GM21360 (cell line): ENCODE data around the gene MYCBP2.
"Not testable (repeated sequence)": the region's sequence is repeated elsewhere in the genome, so short reads cannot be mapped to it uniquely, and the experiment has no call there.

Experiments
- ATAC-seq: cut with Tn5 transposase; IDR thresholded peaks from one replicate; pipeline ENCODE4 v1.9.1; 2021; ENCODE audit warnings: mild to moderate bottlenecking, moderate library complexity; ENCODE audit not compliant: unreplicated experiment

MYCBP2 gene

DNA sequence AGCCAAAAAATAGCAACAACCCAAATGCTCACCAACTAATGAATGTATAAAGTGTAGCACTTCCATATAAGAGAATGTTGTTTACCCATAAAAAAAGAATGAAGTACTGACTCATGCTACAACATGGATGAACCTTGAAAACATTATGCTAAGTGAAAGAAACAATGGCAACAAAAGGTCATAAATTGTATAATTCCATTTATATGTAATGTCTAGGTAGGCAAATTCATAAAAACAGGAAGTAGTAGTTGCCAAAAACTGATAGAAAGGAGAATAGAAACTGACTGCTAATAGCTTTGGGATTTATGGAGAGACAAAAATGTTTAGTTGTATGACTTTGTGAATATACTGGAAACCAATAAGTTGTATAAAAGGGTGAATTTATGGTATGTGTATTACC, 21.6 kb downstream of the MYCBP2 start:
- no peak for ATAC-seq

DNA sequence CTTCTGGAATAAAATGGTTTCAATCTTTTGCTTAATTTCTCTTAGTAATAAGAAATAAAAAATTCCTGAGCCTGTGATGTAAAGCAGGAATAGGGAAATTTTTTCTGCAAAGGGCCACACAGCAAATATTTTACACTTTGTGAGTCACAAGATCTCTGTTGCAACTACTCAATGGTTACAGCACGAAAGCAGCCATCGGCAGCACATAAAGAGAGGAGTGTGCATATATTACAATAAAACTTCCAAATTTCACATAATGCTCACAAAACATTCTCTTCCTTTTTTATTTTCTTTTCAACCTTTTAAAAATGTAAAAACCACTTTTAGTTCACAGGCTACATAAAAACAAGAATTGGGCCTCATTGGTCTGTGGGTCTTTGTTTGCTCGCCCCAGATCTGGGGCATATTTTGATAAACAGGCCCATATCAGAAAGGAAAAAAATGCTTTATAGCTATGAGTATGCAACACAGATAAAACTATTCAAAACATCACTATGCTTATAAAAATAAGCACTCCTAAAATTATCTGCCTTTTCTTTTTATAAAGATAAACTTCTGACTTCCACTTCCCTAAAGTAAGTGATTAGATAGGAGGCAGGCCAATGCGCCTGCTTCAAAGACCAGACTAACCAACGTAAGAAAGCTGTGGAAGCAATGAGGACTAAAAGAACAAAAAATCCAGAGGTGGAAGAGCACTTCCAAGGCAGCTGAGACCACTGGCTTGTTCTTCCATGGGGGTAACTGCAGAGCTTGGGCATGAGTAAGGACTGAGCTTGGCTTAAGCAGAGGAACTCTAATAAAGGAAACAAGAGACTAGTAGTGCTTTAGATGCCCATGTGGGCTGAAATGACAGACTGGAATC, 26.5 kb downstream of the MYCBP2 start:
- peak; percentile 34 for ATAC-seq

DNA sequence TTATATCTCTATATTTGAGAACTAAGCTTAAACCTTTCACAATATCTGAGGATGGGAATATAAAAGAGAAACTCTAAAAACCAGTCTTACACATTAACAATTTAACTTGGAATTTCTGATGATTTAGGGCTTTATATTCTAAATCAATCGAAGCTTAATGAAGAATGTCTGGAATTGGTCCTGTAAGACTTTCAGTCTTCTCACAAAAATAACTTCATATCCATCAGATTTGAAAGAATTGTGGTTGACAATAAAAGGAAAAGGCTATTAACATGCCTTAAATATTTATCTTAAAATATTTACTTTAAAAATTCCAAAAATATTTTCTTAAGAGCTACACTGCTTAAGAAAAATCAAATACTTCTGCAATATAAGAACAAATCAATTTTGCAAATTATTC, 27.3 kb downstream of the MYCBP2 start:
- ATAC-seq: no peak

DNA sequence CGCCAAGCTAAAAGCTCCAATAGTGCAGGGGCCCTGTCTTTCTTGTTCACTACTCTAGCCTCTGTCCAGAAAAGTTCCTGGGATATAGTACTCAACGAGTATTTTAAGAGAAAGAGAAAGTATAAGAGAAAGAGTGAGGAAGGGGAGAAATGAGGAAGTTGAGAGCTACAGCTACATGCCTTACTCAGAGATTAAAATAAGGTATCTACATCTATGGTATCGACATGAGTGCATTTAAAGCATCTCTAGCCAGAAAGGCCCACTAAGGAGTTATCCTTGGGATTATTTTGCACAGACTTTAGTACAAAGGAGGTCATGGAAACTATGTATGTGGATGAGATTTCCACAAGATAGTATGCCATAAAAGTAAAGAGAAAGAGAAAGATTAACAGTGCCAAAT, 28.5 kb downstream of the MYCBP2 start:
- peak; percentile 65 for ATAC-seq

DNA sequence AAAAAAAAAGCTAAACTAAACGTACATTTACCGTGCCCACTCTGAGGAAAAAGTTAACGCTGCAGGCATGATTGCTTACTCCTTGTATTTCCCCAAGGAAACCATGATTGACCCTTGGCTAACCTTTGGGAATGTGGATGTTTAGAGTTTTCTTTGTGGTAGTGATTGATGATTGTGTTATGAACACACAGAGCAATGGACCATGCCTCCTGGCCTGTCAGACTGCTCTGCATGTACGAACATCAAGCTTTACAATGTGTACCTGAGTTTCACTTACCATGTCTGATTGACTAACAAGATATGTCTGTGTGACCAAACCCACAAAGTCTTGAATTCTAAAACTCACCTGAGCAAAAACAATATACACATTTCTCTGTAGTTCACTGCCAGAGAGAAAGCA, 35.1 kb downstream of the MYCBP2 start:
- no peak for ATAC-seq

DNA sequence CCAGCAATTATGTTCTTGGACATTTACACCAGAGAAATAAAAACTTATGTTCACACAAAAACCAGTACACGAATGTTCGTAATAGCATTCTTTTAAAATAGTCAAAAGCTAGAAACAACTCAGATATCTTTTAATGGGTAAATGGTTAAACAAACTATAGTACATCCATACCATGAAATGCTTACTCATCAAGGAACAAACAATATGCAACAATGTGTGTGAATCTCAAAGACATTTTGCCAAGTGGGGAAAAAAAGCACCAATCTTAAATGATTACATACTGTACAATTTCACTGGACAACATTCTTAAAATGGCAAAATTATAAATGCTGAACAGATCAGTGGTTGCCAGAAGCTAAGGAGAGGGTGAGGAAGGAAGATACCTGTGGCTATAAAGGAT, 36.6 kb downstream of the MYCBP2 start:
- ATAC-seq: no peak

DNA sequence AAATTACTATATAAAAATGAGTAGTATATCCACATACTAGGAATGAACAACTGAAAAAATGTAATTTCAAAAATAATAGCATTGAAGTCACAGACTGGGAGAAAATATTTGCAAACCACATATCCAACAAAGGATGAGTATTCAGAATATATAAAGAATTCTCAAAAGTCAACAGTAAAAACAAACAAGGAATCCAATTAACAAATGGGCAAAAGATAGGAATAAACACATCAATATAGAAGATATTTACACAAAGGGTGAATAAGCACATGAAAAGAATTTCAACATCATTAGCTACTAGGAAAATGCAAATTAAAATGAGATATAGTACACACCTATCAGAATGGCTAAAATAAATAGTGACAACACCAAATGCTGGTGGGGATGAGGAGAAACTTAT, 37.0 kb downstream of the MYCBP2 start:
- ATAC-seq: no peak

DNA sequence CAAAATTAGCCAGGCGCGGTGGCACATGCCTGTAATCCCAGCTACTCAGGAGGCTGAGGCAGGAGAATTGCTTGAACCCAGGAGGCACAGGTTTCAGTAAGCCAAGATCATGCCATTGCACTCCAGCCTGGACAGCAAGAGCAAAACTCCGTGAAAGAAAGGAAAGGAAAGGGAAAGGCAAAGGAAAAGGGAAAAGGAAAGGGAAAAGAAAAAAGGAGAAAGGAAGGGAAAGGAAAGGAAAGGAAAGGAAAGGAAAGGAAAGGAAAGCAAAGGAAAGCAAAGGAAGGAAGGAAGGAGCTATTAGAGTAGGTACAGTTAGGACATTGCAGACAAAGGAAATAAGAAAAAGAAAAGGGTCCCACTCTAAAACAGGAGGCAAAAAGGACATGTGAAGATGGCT, 41.3 kb downstream of the MYCBP2 start:
- not testable (repeated sequence) for ATAC-seq

DNA sequence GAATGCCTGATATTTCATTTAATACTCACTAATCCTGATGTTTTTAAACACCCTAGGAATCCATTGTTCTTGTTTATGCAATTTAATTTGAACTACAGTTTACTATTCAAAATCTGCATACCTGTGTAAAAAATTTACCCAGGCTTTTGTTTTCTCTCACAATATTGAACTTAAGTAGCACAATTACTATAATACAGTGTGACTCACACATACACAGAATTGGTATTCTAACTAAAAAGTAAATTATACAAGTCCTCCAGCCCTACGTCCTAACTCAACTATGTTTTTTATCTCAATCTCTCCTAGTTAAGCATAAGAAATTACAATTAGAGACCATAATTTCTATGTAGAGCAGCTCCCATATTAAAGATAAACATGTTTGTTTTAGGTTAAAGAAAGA, 41.8 kb downstream of the MYCBP2 start:
- no peak for ATAC-seq

DNA sequence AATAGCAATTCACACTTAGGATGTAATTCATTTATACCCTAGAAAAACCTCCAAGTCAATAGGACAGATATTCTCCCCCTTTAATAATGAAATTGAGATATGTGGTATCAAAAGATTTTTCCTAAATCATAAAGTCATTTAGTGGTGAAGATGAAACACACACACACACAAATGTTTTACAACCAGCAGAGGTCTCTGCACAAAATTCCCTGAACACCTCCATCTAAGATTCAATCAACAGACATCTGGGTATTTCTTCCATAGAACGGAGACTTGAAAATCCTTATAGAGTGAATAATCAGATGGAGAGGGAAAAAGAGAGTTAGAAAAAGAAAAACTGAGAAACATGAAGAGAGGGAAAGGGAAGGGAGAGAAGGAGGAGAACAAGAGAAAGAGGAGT, 52.8 kb downstream of the MYCBP2 start:
- ATAC-seq: no peak

DNA sequence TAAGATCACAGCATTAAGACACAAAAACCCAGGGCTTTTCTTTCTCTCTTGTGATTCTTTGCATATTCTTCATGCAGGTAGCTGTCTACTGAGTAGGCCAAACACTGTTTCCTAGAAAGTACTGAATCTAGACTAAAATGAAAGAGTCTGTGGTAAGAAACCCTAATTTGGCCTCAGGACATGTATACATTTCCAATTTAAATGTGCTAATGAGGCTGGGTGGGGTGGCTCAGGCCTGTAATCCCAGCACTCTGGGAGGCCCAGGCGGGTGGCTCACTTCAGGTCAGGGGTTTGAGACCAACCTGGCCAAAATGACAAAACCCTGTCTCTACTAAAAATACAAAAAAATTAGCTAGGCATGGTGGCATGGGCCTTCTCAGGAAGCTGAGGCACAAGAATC, 57.8 kb downstream of the MYCBP2 start:
- no peak for ATAC-seq

DNA sequence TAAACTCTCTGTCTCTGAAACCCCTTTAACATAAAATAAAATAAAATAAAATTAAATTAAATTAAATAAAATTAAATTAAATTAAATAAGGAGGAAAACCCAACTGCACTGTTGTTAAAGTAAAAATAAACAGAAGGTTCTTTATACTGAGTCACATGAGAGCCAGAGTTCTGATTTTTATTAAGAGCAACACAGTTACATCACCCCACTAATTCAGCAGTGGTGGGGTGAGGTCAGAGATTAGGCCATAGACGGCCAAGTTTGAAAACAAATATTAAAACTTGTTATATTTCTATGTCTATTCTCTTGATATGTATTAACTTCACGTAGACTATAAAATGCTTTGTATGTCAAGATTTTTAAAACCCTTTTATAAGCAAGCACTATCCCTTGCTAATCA, 59.5 kb downstream of the MYCBP2 start:
- ATAC-seq: no peak

DNA sequence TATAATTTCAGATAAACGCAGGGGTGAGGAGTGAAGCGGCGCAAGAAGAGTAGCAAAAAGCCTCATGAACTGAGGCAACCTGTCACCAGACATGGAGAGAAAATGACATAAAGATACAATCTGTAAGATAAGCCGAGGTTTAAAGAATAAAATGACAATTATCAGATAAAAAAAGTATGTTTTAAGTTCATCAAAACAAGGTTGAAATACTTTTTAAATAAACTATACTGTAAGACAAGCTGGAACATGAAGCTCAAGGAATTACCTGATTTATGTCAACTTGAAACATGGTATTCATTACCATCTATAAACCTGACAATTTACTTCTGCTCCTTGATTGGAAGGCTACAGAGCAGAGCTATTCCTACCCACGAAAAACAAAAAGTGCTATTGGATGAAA, 61.6 kb downstream of the MYCBP2 start:
- no peak for ATAC-seq

DNA sequence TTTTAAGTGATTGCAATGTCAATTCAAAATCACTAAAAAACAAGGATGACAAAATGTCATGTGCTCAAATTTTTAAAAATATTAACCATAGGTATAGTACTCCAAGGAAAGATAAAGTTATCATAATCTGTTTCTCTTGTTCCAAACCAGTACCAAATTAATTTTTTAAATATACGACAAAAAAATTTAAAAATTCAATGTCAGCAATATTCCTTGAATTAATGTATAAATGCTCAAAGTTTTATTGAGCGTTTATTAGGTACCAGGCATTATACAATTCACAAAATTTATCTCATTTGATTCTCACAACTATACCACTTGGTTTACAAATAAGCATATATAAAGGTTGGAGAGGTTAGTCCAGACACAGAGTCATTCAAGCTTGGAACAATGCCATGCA, 64.7 kb downstream of the MYCBP2 start:
- no peak for ATAC-seq

DNA sequence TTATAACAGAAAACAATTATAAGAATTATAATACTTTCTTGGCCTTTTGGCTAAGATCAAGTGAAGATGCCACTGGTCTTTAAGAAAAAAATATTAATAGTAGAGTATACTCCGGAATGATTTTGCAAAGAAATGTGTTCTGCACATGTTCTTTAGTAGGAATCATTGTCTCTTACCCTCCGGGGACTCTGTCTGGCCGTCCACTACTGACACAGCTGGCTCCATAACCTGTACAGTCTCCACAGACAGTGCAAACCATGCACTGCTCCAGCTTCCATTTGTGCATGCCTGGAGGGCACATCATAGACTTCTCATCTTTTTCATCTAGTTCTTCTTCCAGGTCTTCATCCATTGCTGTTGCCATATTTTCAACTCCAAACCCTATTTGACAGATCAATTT, 75.9 kb downstream of the MYCBP2 start:
- no peak for ATAC-seq

DNA sequence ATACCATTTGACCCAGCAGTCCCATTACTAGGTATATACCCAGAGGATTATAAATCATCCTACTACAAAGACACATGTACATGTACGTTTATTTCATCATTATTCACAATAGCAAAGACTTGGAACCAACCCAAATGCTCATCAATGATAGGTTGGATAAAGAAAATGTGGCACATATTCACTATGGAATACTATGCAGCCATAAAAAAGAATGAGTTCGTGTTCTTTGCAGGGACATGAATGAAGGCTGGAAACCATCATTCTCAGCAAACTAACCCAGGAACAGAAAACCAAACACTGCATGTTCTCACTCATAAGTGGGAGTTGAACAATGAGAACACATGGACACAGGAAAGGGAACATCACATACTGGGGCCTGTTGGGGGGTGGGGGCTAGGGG, 81.7 kb downstream of the MYCBP2 start:
- not testable (repeated sequence) for ATAC-seq

DNA sequence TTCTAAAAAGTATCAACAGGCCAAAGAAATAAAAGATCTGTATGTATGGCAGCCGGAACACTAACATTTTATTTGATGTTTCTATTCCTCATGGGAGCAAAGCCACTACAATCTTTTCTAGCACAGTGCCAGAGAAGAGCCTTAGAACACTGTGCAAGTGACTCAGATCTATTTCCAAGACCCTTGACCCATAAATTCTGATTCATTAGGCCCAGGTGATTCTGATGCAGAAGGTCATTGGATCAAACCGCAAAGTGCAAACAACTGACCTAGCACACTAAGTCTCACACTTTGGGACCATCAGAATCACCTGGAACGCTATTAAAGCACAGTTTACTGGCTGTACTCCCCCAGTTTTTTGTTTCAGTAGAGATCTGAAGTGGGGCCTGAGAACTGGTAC, 87.6 kb downstream of the MYCBP2 start:
- ATAC-seq: no peak

DNA sequence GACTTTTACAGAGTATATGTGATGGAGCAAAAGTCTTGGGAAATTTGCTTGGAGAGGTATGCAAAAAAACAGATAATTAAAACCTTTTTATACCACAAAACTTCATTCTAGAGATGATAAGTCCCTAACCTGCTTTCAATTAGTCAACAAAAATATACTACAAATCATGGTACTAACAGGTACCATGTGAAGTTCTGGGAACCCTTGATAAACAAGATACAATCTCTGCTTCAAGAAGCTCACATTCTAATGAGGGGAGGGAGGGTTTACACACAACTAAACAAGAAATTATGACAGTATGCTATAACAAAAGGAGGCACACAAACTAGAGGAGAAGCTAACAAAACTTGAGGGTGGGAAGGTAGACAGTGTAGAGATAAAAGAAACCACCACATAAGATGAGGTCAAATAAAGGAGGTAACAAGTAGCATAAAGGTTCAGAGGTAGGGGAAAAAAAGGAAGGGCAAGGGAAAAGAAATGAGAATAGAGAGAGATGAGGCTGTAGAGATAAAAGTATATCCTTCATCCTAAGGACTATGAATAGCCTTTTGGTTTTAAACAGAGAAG, 91.4 kb downstream of the MYCBP2 start:
- ATAC-seq: no peak

DNA sequence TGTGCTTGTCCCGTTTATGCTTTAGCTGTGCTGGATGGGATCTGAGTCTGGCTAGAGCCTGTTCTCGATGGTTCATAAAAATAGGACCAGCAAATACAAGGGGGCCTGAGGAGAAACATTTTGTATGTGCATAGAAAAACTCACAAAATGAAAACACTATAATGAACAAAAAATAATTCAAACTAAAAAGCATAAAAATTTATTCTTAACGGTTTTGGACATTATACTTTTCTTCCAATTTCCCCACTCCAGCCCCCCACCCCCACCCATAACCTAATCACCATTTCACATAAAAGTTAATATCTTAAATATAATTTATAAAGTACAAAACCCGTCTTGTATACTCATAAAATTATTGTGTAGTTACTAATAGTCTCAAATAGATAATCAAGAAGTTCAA, 93.7 kb downstream of the MYCBP2 start:
- no peak for ATAC-seq

DNA sequence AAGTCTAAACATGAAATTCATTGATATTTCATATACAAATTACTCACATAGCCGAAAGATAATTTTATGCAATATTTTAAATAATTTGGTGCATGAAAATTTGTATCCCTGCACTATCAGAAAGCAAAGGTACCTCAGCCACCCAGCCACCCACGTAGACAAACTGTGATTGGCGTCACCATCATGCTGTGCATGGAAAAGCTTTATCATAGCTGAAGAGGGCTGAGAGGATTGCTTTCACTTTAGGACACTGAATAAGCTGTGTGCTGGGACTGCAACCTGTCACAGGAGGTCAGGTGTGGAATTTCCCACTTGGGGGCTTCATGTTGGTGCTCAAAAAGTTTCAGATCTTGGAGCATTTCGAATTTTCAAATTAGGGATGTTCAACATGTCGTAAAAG, 96.3 kb downstream of the MYCBP2 start:
- no peak for ATAC-seq

DNA sequence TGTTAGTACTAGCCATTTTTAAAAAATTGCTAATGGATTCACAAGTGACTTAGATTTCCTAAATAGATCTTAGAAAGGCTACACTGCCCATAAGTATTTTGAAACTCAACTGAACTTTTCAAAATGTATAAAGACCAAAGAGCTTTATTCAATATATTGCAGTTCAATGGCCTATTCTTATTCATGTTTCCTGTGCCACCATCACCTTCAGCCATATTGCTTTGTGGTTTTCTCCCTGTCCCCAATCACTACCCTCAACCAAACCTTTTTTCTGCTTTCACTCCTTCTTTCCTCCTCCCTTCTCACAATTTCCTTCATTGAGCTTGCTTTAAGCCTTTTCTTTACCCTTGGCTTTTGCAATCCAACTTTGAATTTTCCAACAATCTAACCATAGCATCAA, 100.9 kb downstream of the MYCBP2 start:
- ATAC-seq: no peak

DNA sequence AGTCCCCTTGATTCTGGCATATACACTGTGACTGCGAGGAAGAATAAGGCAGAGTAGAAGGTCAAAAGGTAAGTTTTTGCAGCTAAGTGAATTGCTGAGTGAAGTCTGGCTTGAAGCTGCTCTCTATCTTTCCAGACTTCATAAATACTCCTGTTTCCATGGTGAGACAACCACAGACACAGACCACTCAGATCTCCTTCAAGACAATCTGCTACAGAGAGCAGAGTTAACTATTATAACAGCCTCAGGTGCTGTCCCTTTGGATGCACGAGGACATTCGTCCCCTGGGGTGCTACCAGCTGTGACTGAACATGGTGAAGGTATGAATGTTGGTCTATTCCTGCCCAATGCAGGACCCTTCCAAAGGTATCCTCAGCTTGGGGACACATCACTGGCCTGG, 104.0 kb downstream of the MYCBP2 start:
- ATAC-seq: no peak
